Ishikawa (cell line): ENCODE measurements around the gene KCNK10.

Source experiments
- CEBPB ChIP-seq: IDR thresholded peaks from 2 replicates; pipeline ENCODE4 v1.6.1; 2012
- CREB1 ChIP-seq: IDR thresholded peaks from 2 replicates; pipeline ENCODE4 v1.6.1; 2012; ENCODE audit warnings: low read depth
- EGR1 ChIP-seq: IDR thresholded peaks from 2 replicates; pipeline ENCODE4 v1.6.1; 2012
- EP300 ChIP-seq: IDR thresholded peaks from 2 replicates; pipeline ENCODE4 v1.6.1; 2012; ENCODE audit warnings: borderline replicate concordance
- FOXM1 ChIP-seq: IDR thresholded peaks from 2 replicates; pipeline ENCODE4 v1.6.1; 2012; ENCODE audit warnings: low read depth, borderline replicate concordance
- MAX ChIP-seq: IDR thresholded peaks from 2 replicates; pipeline ENCODE4 v1.6.1; 2012
- NFIC ChIP-seq: IDR thresholded peaks from 2 replicates; pipeline ENCODE4 v1.6.1; 2012
- RAD21 ChIP-seq: IDR thresholded peaks from 2 replicates; pipeline ENCODE4 v1.6.1; 2012; ENCODE audit warnings: low read depth
- TAF1 ChIP-seq: IDR thresholded peaks from 2 replicates; pipeline ENCODE4 v1.6.1; 2012; ENCODE audit warnings: low read depth, mild to moderate bottlenecking
- TCF12 ChIP-seq: IDR thresholded peaks from 2 replicates; pipeline ENCODE4 v1.6.1; 2012; ENCODE audit warnings: low read depth
- TEAD4 ChIP-seq: IDR thresholded peaks from 2 replicates; pipeline ENCODE4 v1.6.1; 2012
- YY1 ChIP-seq: IDR thresholded peaks from 2 replicates; pipeline ENCODE4 v1.6.1; 2012; ENCODE audit warnings: low read depth
- ZBTB7A ChIP-seq: IDR thresholded peaks from 2 replicates; pipeline ENCODE4 v1.6.1; 2012; ENCODE audit warnings: low read depth
- TF ChIP-seq, protein P1 (sequence below): IDR thresholded peaks from 2 replicates; pipeline ENCODE4 v1.6.1; 2012
- TF ChIP-seq, protein P2 (sequence below): IDR thresholded peaks from 2 replicates; pipeline ENCODE4 v1.6.1; 2012; ENCODE audit warnings: low read depth, mild to moderate bottlenecking

The KCNK10 gene

DNA sequence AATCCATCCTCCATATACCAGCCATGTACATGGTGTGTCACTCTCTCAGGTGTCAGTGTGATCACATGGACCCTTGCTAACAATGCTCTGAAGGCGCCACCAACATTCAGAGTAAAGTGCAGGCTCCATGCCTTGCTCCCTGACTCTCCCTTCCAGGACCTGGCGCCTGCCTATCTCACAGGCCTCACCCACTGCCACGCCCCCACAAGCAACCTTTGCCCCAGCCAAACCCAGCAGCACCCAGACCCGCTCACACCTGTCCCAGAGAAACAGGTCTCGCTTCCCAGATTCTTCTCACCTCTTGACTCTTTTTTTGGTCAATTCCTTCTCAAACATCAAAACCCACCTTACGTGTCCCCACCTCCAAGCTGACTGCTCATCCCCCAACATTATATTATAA lies 52.3 kb downstream of the KCNK10 start:
- no peak for TF ChIP-seq EGR1
- no peak for TF ChIP-seq TCF12
- TF ChIP-seq TAF1, result no peak
- no peak for TF ChIP-seq CREB1
- no peak for TF ChIP-seq FOXM1
- TF ChIP-seq, protein P1, sequence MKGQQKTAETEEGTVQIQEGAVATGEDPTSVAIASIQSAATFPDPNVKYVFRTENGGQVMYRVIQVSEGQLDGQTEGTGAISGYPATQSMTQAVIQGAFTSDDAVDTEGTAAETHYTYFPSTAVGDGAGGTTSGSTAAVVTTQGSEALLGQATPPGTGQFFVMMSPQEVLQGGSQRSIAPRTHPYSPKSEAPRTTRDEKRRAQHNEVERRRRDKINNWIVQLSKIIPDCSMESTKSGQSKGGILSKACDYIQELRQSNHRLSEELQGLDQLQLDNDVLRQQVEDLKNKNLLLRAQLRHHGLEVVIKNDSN, result no peak
- TF ChIP-seq TEAD4, result no peak
- TF ChIP-seq MAX, result no peak
- no peak for TF ChIP-seq RAD21
- TF ChIP-seq YY1, result no peak
- TF ChIP-seq NFIC, result no peak
- TF ChIP-seq ZBTB7A, result no peak
- no peak for TF ChIP-seq EP300
- TF ChIP-seq CEBPB, result no peak
- TF ChIP-seq, protein P2, sequence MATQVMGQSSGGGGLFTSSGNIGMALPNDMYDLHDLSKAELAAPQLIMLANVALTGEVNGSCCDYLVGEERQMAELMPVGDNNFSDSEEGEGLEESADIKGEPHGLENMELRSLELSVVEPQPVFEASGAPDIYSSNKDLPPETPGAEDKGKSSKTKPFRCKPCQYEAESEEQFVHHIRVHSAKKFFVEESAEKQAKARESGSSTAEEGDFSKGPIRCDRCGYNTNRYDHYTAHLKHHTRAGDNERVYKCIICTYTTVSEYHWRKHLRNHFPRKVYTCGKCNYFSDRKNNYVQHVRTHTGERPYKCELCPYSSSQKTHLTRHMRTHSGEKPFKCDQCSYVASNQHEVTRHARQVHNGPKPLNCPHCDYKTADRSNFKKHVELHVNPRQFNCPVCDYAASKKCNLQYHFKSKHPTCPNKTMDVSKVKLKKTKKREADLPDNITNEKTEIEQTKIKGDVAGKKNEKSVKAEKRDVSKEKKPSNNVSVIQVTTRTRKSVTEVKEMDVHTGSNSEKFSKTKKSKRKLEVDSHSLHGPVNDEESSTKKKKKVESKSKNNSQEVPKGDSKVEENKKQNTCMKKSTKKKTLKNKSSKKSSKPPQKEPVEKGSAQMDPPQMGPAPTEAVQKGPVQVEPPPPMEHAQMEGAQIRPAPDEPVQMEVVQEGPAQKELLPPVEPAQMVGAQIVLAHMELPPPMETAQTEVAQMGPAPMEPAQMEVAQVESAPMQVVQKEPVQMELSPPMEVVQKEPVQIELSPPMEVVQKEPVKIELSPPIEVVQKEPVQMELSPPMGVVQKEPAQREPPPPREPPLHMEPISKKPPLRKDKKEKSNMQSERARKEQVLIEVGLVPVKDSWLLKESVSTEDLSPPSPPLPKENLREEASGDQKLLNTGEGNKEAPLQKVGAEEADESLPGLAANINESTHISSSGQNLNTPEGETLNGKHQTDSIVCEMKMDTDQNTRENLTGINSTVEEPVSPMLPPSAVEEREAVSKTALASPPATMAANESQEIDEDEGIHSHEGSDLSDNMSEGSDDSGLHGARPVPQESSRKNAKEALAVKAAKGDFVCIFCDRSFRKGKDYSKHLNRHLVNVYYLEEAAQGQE, result no peak

- TF ChIP-seq CREB1 (no peak), RAD21 (no peak), TEAD4 (no peak), ZBTB7A (no peak), CEBPB (no peak), FOXM1 (no peak), TAF1 (no peak), YY1 (no peak), NFIC (no peak), TCF12 (no peak), EP300 (no peak), MAX (no peak)
These were observed 53.2 kb downstream of the KCNK10 start for GRCh38 chr14:88269806-88270420.

DNA sequence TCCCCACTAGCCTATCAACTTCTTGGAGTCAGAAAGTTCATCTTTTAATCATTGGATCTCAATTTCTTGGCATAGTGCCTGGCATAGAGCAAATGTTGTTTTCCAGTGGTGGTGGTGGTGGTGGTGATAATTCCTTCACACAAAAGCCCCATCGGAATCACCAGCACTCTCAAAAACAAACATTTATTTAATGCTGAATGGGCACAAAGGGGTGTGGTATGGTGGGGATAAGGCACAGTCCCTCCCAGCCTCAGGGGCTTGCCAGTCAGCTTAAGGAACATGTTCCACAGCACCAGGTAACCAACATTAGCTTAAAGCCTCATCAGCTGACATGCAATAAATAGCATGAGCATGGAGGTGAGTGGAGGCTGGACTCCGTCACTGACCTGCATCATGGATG lies 56.6 kb downstream of the KCNK10 start:
- no peak for TF ChIP-seq MAX
- TF ChIP-seq TAF1, result no peak
- TF ChIP-seq EGR1, result no peak
- TF ChIP-seq, protein P1, result no peak
- TF ChIP-seq ZBTB7A, result no peak
- no peak for TF ChIP-seq TEAD4
- no peak for TF ChIP-seq YY1
- no peak for TF ChIP-seq NFIC
- no peak for TF ChIP-seq EP300
- no peak for TF ChIP-seq CREB1
- TF ChIP-seq FOXM1, result no peak
- no peak for TF ChIP-seq TCF12
- no peak for TF ChIP-seq CEBPB
- TF ChIP-seq RAD21, result no peak
- TF ChIP-seq, protein P2, result no peak

- no peak for TF ChIP-seq RAD21
- TF ChIP-seq YY1, result no peak
- no peak for TF ChIP-seq CEBPB
- TF ChIP-seq, protein P1, result no peak
- TF ChIP-seq MAX, result no peak
- no peak for TF ChIP-seq NFIC
- no peak for TF ChIP-seq TEAD4
- no peak for TF ChIP-seq EGR1
- no peak for TF ChIP-seq FOXM1
- TF ChIP-seq TAF1, result no peak
- TF ChIP-seq, protein P2, result no peak
- TF ChIP-seq TCF12, result no peak
- no peak for TF ChIP-seq EP300
- no peak for TF ChIP-seq ZBTB7A
These were observed 59.0 kb downstream of the KCNK10 start for GRCh38 chr14:88264116-88264515.
